Chondrocyte (in vitro differentiated cells): Measurements from ENCODE around the gene TTLL10. TPM values are rescaled to one million over a fixed set of nuclear protein-coding genes. Genes with fewer than 3 reads are reported as not detected.

Experiments used
- DNase-seq: peaks from one replicate; pipeline ENCODE4 v3.0.0; 2021; ENCODE audit warnings: mixed read lengths, low spot score
- H3K27ac Mint-ChIP-seq: one replicate; pipeline ENCODE4 v1.8.0; 2021; ENCODE audit warnings: mild to moderate bottlenecking, moderate library complexity, mixed read lengths; ENCODE audit not compliant: unreplicated experiment
- H3K27me3 Mint-ChIP-seq: 2 replicates; pipeline ENCODE4 v1.8.0; 2021; ENCODE audit warnings: low read depth, mixed read lengths
- H3K36me3 Mint-ChIP-seq: 2 replicates; pipeline ENCODE4 v1.8.0; 2021; ENCODE audit warnings: low read depth, mixed read lengths
- H3K4me1 Mint-ChIP-seq: 2 replicates; pipeline ENCODE4 v1.8.0; 2021; ENCODE audit warnings: low read depth, mild to moderate bottlenecking, mixed read lengths
- H3K4me3 Mint-ChIP-seq: one replicate; pipeline ENCODE4 v1.8.0; 2021; ENCODE audit warnings: mild to moderate bottlenecking, moderate library complexity, mixed read lengths; ENCODE audit not compliant: unreplicated experiment
- H3K9me3 Mint-ChIP-seq: 2 replicates; pipeline ENCODE4 v1.8.0; 2021; ENCODE audit warnings: low read depth, mixed read lengths
- total RNA-seq: library from RNA; stranded (reverse); gene quantifications from 3 replicates; pipeline ENCODE4 v1.2.1, GENCODE V29; 2021
- TF ChIP-seq, protein P1 (sequence below): fragments of 200-600 bp; sonication (generic); IDR thresholded peaks from 2 replicates; pipeline ENCODE4 v1.5.0; 2021; ENCODE audit warnings: antibody characterized with exemption, mild to moderate bottlenecking, moderate library complexity

Gene TTLL10
- total RNA-seq, 1 donor from 2014 or later, result not detected

DNA sequence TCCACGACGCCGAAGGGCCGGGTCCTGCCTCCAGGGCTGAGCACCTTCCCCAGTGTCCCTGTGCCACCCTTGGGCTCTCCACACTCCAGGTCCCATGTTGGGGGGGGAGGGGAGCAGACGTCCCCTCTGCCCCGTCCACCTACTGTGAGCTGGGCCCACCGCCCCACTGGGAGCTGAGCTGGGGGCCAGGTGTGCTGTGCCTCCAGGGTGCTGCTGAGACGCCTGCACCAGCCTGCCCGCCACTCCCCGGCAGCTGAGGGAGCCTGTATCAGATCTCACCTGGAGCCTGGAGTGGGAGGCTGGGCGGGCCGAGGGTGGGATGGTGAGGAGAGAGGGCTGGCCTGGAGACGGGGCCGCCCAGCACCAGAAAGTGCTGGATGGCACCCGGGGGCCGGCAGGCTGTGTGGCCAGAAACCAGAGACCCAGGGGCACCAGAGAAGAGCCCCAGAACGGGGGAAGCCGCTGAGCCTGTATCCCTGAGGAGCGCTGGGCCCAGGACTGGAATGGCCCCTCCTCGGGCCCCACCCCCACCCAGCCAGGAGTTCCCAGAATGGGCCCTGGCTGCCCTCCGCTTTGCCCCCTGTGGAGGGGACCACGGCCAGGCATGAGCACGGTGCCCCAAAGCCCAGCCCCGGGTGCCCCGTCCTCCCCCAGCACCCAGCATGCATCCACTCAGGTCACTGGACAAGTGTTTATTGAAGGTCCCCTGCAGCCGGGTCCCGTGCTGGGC is 29.3 kb downstream of the TTLL10 start:
- Mint-ChIP-seq H3K4me3 (no peak overlapping the region), H3K27ac (no peak overlapping the region), H3K4me1 (peaks cover 3% of the 10 kb centered on the region), H3K9me3 (no peaks in the 10 kb centered on the region), H3K36me3 (no peaks in the 10 kb centered on the region), H3K27me3 (no peaks in the 10 kb centered on the region)
- peak; percentile 85 for DNase-seq
- TF ChIP-seq, protein P1, sequence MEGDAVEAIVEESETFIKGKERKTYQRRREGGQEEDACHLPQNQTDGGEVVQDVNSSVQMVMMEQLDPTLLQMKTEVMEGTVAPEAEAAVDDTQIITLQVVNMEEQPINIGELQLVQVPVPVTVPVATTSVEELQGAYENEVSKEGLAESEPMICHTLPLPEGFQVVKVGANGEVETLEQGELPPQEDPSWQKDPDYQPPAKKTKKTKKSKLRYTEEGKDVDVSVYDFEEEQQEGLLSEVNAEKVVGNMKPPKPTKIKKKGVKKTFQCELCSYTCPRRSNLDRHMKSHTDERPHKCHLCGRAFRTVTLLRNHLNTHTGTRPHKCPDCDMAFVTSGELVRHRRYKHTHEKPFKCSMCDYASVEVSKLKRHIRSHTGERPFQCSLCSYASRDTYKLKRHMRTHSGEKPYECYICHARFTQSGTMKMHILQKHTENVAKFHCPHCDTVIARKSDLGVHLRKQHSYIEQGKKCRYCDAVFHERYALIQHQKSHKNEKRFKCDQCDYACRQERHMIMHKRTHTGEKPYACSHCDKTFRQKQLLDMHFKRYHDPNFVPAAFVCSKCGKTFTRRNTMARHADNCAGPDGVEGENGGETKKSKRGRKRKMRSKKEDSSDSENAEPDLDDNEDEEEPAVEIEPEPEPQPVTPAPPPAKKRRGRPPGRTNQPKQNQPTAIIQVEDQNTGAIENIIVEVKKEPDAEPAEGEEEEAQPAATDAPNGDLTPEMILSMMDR, result no peak

GRCh38 chr1:1203561-1204424 is 30.1 kb downstream of the TTLL10 start:
- peaks cover 10% of the 10 kb centered on the region for H3K4me1 Mint-ChIP-seq
- DNase-seq, result peak; percentile 86
- no peaks in the 10 kb centered on the region for H3K36me3 Mint-ChIP-seq
- H3K4me3 Mint-ChIP-seq, result no peak overlapping the region
- H3K9me3 Mint-ChIP-seq, result no peaks in the 10 kb centered on the region
- no peak overlapping the region for H3K27ac Mint-ChIP-seq
- no peaks in the 10 kb centered on the region for H3K27me3 Mint-ChIP-seq
- TF ChIP-seq, protein P1, result no peak

DNA sequence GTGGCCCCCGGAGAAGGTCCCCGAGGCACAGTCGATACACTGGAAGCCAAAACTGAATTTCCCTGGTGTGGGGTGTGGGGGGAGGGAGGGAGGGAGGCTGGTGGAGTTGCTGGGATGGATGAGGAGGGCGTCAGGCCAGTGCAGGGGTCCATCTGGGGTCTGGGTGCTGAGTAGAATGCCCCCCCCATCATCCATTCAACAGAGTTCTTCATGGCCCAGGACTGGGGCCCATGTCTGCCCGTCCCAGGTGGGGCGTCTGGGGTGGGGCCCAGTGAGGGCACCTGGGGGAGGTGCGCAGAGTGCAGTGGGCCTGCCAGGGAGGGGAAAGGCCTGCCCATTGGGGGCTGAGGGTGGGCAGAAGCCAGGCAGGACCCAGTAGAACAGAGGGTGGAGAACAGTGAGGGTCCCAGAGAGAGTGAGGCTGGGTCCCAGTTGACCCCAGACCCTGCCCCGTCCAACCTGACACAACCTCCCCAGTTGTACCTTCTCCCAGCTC is 30.8 kb downstream of the TTLL10 start:
- H3K36me3 Mint-ChIP-seq, result no peaks in the 10 kb centered on the region
- H3K4me1 Mint-ChIP-seq, result peaks cover 12% of the 10 kb centered on the region
- peak; percentile 79 for DNase-seq
- no peaks in the 10 kb centered on the region for H3K27me3 Mint-ChIP-seq
- TF ChIP-seq, protein P1, result no peak
- no peaks in the 10 kb centered on the region for H3K9me3 Mint-ChIP-seq
- no peak overlapping the region for H3K4me3 Mint-ChIP-seq
- no peak overlapping the region for H3K27ac Mint-ChIP-seq

DNA sequence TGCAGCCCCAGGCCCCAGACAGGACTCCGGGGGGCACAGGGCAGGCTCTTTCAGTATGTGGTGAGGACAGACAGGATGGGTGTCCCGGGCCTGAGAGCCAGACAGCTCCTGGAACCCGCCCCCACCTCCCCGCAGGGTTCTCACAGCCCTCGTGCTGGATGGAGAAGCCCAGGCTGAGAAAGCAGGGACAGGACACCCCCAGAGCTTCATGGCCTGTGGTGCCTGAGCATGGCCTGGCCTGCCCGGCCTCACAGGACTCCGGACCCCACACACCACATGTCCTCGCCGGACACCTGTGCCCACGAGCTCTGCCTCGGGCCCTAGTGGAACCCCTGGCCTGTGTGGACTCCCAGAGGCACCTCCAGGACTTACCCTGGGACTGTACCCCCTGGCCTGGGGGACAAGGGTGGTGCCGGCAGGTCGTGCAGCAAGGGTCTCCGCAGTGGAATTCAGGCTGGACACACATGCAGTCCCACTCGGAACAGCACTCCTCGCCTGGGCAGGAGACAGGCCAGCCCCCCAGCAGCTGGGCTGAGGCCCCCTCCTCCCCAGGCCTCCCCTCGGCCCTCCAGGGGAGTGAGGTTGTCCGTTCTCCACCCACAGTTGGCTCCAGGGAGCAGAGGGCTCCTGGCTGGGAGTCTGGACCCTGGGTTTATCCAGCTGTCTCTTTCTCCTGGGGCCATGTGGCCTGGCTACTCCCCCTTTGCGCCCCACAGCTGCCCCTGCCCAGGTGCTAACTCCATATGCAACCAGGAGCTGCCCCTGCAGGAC is 31.5 kb downstream of the TTLL10 start:
- no peaks in the 10 kb centered on the region for H3K36me3 Mint-ChIP-seq
- no peak overlapping the region for H3K4me3 Mint-ChIP-seq
- peak; percentile 89 for DNase-seq
- H3K27me3 Mint-ChIP-seq, result no peaks in the 10 kb centered on the region
- H3K4me1 Mint-ChIP-seq, result peaks cover 12% of the 10 kb centered on the region
- H3K27ac Mint-ChIP-seq, result no peak overlapping the region
- TF ChIP-seq, protein P1, result no peak
- H3K9me3 Mint-ChIP-seq, result no peaks in the 10 kb centered on the region
